Kidney epithelial cell (primary cell): ENCODE measurements around the gene NOB1. TPM values are rescaled to one million over a fixed set of nuclear protein-coding genes. Genes with fewer than 3 reads are reported as not detected.

Experiments used
- DNase-seq: peaks from one replicate; pipeline ENCODE4 v3.0.0-alpha.2; 2010; ENCODE audit warnings: low read depth
- H3K27me3 ChIP-seq: 2 replicates; pipeline ENCODE4 v1.6.0; 2011; ENCODE audit warnings: low read length; ENCODE audit not compliant: control insufficient read depth, insufficient read depth
- H3K36me3 ChIP-seq: 2 replicates; pipeline ENCODE4 v1.5.1; 2011; ENCODE audit warnings: low read length; ENCODE audit not compliant: control insufficient read depth, insufficient read depth
- H3K4me3 ChIP-seq: 2 replicates; pipeline ENCODE4 v1.5.1; 2011; ENCODE audit warnings: low read depth, mild to moderate bottlenecking, control low read depth, low read length
- total RNA-seq: library from RNA; depleted of rRNA; stranded (reverse); fragments of >200 nt; gene quantifications from 2 replicates; pipeline ENCODE4 v1.2.3, GENCODE V29; 2015
- TF ChIP-seq, protein P1 (sequence below): IDR thresholded peaks from 2 replicates; pipeline ENCODE4 v1.5.1; 2011; ENCODE audit warnings: mild to moderate bottlenecking, moderate library complexity, low read length, control low read depth, inconsistent platforms; ENCODE audit not compliant: insufficient read depth, poor library complexity, severe bottlenecking

The NOB1 gene
- total RNA-seq, 1 donor from 2014 or later: 54.1 TPM

DNA sequence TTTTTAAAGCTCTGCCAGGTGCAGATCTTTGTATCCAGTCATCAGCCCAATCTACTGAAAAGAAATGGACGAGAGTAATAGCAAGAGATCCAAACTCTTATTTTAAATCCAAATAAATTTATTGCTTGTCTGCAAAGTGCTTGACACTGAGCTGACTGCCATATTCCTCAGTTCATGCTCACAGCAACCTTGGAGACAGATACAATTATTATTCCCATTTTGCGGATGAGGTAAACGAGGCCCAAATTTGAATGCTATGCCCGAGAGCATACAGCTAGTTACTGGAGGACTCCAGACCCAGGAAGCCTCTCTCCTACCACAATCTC, 620 bp downstream of the NOB1 start:
- H3K27me3 ChIP-seq: no peaks in the 10 kb centered on the region
- peak overlapping the region; percentile 68 for H3K4me3 ChIP-seq
- no peak for DNase-seq
- no peaks in the 10 kb centered on the region for H3K36me3 ChIP-seq
- TF ChIP-seq, protein P1, sequence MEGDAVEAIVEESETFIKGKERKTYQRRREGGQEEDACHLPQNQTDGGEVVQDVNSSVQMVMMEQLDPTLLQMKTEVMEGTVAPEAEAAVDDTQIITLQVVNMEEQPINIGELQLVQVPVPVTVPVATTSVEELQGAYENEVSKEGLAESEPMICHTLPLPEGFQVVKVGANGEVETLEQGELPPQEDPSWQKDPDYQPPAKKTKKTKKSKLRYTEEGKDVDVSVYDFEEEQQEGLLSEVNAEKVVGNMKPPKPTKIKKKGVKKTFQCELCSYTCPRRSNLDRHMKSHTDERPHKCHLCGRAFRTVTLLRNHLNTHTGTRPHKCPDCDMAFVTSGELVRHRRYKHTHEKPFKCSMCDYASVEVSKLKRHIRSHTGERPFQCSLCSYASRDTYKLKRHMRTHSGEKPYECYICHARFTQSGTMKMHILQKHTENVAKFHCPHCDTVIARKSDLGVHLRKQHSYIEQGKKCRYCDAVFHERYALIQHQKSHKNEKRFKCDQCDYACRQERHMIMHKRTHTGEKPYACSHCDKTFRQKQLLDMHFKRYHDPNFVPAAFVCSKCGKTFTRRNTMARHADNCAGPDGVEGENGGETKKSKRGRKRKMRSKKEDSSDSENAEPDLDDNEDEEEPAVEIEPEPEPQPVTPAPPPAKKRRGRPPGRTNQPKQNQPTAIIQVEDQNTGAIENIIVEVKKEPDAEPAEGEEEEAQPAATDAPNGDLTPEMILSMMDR: no peak

DNA sequence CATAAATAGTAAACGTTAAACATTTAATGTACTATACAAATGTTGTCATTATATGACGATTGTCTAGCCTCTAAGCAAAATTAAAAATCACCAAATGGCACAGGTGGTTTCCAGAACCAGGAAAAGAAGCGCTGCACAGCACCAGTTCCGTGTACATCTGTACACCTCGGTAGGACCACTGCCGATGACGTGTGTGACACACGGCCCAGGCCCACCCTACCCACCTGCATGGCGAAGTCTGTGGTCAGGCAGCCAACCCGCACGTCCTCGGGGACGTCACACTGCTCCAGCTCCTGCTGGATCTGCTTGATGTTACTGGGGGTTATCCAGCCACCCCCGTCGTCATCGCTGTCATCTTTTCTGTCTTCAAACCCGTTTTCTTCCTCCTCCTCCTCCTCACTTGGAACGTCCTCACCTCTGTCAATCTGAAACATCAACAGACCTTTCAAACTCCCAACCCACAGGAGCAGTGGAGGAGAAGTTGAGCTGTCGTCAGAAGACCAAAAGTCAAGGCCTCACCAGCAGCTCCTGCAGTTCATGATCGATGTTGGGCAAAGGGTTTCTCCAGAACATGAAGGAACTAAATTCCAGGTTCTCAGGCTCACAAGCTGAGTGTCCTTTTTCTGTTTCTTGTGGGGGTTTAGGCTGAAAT, 5.9 kb downstream of the NOB1 start:
- no peak overlapping the region for H3K4me3 ChIP-seq
- TF ChIP-seq, protein P1: no peak
- peaks cover 2% of the 10 kb centered on the region for H3K36me3 ChIP-seq
- no peaks in the 10 kb centered on the region for H3K27me3 ChIP-seq
- no peak for DNase-seq

DNA sequence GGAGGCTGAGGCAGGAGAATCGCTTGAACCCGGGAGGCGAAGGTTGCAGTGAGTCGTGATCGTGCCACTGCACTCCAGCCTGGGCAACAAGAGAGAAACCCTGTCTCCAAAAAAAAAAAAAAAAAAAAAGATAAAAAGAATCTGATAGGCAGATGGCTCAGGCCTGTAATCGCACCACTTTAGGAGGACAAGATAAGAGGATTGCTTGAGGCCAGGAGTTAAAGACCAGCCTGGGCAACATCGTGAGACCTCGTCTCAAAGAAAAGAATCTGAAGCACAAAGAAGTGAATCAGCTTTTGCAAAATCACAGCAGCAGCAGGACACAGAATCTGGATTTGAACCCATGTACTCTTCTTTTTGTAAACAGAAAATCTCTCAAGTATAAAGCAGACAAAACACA, 7.6 kb downstream of the NOB1 start:
- H3K4me3 ChIP-seq: no peak overlapping the region
- no peaks in the 10 kb centered on the region for H3K27me3 ChIP-seq
- peaks cover 2% of the 10 kb centered on the region for H3K36me3 ChIP-seq
- TF ChIP-seq, protein P1: no peak
- DNase-seq: no peak

DNA sequence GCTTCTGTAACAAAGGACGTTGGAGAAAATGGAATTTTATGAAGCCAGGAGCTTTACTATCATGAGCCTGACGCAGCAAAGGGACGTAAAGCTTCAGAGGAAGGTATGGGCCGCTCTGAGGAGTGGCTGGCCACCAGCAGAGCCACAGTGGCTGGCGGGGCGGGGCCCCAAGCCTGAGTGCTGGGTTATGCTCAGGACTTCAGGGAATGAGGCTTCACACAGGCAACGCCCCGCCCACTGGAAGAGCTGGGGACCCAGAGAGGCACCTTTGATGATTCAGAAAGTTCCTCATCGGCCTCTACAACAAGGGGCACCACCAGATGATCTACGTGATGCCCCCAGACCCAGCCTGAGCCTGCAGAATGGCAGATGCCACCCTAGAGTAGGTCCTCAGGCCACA, 8.8 kb downstream of the NOB1 start:
- no peaks in the 10 kb centered on the region for H3K27me3 ChIP-seq
- H3K36me3 ChIP-seq: peaks cover 2% of the 10 kb centered on the region
- H3K4me3 ChIP-seq: no peak overlapping the region
- DNase-seq: no peak
- TF ChIP-seq, protein P1: no peak

DNA sequence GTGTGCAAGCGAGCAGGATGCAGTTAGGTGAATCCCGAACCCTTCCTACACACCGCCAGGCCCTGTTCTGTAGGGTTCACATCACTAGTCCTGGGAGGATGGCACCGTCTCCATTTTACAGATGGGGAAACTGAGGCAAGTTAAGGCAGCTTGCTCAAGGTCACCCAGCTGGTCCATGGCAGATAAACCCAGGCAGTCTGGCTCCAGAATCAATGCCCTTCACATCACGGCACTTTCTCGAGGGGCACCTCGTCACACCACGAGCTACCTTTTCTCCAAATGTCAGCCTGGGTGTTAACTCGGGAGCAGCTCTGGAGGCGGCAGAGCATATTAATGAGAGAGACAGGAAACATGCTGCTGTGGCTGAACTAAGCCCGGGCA, 9.5 kb downstream of the NOB1 start:
- DNase-seq: no peak
- no peaks in the 10 kb centered on the region for H3K27me3 ChIP-seq
- no peak overlapping the region for H3K4me3 ChIP-seq
- TF ChIP-seq, protein P1: no peak
- H3K36me3 ChIP-seq: peaks cover 2% of the 10 kb centered on the region
